SKM-1 (cell line): ENCODE data around the gene GPR137C.
A peak's percentile ranks its signal among the peaks of the same experiment; 100 is the strongest.

ENCODE experiments used
- DNase-seq: peaks from one replicate; lab custom pipeline; 2025; ENCODE audit not compliant: unreplicated experiment; lab: John Stamatoyannopoulos, UW

The GPR137C gene, protein sequence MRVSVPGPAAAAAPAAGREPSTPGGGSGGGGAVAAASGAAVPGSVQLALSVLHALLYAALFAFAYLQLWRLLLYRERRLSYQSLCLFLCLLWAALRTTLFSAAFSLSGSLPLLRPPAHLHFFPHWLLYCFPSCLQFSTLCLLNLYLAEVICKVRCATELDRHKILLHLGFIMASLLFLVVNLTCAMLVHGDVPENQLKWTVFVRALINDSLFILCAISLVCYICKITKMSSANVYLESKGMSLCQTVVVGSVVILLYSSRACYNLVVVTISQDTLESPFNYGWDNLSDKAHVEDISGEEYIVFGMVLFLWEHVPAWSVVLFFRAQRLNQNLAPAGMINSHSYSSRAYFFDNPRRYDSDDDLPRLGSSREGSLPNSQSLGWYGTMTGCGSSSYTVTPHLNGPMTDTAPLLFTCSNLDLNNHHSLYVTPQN

DNA sequence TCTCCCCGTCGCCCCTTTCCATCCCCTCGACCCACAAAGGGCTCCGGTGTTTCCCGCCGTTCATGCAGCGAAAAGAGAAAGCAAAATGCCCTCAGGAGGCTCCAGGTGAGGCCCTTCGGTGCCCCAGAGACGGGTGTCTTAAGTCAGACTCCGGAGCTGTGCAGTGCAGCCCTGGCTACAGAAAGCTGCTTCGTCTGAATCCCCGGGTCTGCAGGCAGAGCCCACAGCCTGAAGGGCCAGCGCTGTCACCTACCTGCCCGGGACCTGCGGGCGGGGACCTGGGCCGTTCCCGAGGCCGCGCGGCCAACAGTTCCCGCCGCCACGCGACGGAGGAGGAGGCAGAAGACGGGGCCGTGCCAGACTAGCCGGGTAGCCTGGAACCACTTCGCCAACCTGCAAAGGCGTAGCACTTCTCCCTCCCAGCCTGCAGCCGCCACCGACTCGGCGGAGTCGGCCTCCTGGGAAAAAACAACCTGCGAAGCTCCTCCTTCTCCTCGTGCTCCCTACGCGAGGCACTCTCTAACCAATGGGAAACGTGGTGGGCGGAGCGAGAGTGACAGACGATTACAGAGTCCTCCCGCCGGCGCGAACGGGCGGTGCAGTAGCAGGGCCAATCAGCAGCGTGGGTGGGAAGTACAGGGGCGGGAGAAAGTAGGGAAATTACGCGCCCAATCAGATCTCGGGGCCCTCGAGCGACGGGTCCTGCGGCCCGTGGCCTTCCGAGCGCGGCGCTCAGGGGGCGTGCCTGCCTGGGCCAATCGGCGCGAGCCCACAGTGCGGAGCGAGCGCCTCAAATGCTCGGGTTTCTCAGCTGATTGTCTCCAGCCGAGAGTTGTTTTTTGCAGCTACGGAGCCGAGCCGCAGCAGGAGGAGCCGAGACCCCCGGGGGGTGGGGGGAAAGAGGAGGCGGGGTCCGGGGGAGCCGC lies at the start of gene GPR137C, which contains the start of gene TXNDC16:
Gene GPR137C, plus strand, starts transcription at position 774 of the 926 bp plus-strand sequence. CDS start 312 bp downstream, outside the sequence.
Gene TXNDC16, minus strand, starts transcription at position 443 of the 926 bp plus-strand sequence. CDS start 8,948 bp downstream, outside the sequence.
- peak; percentile 78 for DNase-seq

DNA sequence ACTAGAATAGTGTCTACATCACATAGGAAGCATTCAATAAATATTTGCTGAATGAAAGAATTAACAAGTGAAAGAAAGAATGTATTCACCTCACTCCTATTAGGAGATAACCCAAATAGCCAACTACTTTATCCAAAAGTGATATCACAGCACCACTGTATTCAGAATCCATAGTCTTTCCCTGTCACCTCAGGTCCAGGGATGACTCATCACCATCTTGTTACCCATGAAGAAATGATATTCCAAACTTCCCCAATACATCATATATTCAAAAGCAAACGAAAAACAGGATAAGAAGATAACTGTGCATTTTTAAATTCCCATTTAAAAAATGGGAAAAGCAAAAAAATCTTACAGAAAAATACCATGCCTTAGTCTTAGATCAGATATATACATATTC lies 39.4 kb upstream of the GPR137C start:
- no peak for DNase-seq

DNA sequence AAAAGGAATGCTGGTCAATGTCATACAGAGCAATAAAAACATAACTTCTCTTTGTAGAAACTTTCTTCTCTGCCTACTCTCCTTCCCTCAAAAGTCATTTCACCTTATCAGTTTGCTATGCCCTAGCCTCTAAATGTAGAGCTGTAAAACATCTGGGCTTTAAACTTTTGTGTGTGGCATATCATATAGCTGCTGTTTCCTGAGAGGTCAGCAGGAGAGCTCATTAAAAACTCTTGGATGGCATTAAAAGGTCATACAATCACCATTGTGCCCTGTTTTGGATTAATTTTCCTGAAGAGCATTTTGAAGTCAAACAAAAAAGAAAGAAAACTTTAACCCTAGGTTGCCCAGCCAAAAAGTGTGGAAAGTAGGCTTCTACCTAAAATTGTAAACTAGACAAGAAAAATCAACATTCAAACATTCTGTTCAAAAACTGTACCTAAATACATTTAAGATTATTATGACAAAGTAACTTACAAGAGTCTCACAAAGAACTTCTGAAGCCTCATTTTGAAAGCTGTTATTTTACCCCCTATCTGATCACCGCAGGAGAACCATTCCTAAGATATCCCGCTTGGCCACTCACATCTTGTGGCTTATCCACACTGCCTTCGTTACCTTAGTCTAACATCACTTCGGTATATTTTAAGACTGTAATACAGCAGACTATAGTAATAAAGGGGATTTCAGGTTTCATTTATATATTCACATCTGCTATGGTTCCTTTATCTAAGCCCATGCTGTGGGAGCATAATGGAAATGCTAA lies 38.4 kb upstream of the GPR137C start:
- DNase-seq: no peak

DNA sequence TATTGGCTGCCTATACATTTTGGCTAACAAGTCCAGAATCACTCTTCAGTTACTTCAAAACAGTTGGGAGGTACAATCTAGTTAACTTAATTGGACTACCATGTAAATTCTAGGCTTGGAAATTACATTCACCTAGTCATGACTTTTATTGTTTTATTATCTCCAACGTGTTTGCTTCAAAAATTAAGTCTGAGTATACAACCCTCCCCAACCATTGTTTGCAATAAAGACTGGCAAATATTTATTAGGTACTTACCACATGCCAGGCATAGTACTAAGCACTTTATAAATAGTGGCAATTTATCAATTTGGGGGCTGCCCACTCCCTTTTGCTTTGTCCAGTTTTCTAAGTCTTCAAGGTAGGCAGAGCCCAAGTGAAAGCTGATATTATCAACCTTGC lies 30.6 kb upstream of the GPR137C start:
- no peak for DNase-seq

DNA sequence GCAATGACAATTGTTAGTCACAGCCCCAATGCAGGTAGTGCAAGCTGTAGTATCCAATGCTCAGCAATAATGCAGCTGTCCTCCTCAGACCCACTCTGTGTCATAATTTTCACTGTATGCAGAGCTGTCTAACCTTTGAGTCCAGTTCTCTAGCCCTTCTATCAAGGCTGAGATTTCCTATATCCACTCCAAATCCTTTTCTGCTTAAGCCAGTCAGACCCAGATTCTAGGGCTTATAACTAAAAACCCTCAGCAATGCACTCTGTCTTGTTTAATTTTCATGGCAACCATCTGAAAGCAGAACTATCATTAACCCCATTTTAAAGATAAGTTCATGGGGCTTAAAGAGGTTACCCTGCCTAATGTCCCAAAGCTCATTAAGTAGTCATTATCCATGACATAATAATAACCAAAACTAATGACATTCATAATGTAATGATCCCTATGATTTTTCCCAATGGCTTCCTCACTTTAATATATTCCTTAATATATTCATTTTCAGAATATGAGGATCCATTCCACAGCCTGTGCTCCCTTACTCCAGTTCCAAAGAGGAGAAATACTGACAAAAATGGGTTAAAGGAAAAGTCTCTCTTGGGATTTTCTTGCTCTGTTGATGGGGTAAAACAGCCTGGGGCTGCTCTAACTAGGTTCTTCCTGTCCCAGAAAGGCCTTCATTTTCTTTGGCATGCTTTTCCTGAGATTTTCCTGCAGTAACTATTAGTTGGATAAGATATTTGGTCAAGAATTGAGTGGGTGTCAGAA lies 29.9 kb upstream of the GPR137C start:
- no peak for DNase-seq

DNA sequence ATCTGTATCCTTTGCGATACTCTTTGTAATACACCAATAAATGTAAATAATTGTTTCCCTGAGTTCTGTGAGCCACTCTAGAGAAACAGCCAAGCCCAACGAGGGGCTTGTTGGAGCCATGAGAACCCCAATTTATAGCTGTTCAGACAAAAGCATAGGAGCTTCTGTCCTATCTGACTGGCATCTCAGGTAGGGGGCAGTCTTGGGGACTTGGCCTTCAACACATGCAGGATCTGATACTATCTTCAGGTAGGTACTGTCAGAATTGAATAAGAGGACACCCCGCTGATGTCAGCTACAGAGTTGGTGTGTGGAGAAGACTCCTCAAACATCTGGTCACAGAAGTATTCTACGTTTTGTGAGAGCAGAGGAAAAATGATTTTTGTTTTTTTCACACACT lies 25.6 kb upstream of the GPR137C start:
- DNase-seq: no peak

DNA sequence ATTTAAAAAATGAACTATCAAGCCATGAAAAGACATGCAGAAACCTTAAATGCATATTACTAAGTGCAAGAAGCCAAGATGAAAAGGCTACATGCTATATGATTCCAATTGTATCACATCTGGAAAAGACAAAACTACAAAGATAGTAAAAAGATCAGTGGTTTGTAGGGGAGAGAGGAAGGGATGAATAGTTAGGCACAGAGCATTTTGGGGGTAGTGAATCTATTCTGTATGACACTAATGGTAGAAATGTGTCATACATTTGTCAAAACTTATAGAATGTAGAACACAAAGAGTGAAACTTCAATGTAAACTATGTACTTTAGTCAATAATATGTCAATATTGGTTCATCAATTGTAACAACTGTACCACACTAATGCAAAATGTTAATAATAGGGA lies 21.2 kb upstream of the GPR137C start:
- no peak for DNase-seq

DNA sequence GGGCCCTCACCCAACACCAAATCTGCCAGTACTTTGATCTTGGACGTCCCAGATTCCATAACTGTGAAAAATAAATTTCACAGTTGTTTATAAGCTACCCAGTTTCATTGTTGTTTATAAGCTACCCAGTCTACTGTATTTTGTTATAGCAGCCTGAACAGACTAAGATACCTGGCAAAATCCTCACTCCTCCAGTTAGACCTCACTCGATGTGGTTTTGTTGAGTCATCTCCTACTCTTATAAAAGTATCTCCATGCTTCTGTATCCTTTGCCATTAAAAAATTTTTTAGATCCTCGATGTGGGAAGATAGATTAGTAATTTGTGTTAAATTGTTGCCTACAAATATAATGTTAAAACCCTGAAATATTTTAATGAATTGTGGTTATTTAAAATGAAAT lies 16.4 kb upstream of the GPR137C start:
- no peak for DNase-seq

DNA sequence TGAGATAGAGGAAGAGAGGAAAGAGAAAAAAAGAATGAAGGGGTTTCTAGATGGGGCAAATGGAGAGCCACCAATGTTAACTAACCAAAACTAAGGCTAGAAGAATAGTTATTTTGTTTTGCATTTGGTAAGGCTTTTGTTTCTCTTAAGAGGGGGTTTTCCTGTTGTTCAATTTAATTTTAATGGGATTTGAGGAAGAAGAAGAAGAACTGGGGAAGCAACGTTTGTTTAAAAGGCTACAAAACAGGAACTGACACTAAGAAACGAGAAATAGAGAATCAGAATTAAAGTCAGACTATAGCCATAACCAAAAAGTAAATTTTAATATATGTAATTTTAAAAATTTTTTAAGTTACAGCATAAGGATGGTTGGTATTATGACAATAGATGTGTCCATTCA lies 14.0 kb upstream of the GPR137C start:
- DNase-seq: no peak

DNA sequence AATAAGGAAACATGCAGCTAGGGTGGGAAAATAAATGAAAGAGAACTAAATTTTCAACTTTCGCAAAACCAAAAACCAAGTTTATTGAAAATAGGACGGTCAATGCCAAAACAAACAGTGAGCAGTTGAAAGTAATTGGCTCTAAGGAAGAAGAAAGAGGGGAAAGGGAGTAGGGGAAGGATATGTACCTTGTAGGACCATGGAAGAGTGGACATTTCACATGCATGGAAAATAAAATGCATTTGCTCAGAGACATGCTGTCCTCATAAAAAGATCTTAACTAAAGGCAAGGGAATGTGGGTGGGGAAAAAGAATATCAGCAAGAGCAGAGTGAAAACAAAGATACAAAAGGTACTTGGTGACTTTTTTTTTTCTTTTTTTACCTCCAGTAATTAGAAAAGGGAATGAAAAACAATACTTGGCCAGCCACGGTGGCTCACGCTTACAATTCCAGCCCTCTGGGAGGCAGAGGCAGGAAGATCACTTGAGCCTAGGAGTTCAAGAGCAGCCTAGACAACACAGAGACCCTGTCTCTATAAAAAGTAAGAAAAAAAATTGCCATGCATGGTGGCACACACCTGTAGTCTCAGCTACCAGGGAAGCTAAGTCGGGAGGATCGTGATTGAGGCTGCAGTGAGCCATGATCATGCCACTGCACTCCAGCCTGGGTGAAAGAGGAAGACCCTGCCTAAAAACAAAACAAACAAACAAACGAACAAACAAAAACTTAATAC lies 6.9 kb upstream of the GPR137C start:
- no peak for DNase-seq

DNA sequence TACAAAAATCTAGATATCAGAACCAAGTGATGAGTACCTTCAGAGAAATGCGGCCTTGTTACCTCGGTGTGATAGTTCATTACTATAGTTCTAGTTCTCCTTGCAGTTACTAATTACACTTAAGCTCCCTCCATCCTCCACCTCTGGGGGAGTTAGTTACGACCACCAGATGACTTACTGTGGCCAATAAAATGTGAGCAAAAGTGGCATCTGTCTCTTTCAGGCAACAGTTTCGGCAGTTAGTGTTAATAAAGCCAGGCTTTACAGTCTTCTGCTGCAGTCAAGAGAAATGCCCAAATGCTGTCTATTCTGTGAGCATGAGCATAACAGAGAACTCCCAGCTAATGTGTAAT lies 6.3 kb upstream of the GPR137C start:
- DNase-seq: no peak

DNA sequence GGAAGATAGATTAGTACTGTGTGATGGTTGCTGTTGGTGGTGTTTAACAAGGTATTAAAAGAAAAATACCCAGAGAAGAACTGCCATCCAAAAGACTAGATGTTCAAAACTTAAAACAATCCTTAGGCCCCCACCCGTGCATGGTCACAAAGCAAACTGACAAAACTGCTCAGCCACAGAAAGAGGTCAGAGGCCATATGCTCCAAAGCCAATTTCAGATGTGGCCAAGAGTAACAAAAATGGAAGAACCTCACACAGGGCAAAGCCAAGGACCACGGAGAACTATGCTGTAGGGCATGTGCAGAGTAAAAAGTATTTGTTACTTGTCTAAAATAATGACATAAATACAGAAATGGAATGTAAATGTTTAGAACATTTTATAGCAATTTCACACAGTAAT lies 5.6 kb upstream of the GPR137C start:
- DNase-seq: no peak

DNA sequence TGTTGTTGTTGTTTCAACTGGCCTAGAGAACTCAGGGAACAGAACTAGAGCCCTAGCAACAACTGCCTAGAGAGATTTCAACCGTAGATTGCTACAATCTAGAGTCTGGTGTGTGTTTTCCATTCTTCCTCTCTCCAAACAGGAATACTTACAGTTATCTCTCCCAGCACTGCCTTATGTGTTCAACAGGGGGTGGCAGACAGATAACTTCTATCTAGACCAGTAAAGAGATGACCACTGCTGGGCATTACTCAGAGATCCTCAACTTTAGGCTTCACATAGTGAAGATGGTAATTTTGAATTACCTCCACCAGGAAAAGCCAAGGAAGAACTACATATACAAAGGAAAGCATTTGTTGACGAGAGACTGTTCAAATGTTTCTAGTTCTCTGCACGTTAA lies 5.1 kb upstream of the GPR137C start:
- no peak for DNase-seq

DNA sequence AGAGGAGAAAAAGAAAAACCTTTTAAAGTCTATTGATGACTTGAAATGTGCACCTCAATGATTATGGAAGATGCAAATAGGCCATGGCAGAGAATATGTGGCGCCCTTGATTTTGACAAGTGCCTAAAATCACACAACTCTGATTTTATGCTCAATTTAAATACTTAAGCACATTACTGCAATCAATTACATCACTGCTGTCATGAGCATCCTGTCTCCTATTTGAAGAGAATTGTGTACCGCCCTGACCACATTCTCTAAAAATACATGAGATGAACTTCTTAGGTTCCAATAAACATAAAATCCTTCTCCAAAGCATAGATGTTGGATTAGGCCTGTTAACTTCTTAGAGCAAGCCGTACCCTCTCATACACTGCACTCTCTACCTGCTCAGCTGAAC lies 2.0 kb upstream of the GPR137C start:
- no peak for DNase-seq

DNA sequence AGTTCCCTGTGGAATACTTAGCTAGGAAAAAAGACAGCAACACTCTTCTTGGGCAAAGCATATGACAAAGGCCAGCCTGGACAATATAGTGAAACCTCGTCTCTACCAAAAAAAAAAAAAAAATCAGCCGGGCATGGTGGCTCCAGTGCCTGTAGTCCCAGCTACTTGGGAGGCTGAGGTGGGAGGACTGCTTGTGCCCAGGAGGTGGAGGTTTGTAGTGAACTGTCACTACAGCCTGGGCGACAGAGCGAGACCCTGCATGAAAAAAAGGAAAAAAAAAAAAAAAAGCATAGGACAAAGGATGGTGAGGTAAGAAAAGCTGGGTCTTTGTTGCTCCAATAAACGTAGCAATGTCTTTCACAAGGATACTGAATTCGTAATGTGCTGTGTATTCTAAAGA lies 1.4 kb upstream of the GPR137C start:
- no peak for DNase-seq

DNA sequence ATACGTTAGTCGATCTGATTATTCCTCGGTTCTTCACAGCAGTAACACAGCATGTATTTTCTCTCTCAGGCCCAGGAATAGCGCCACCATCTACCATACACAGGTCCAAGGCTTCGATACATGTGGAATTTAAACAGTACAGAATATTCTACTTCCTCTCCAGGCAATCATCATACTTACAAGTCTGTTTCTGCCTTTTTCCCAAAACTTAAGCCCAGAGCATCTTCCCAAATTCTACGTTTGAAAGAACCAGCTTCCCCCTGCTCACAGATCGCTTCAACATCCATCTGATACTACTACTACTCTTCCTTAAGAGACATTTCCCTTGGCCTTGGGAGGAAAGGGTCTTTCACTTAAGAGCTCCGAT lies 957 bp upstream of the GPR137C start:
- no peak for DNase-seq

DNA sequence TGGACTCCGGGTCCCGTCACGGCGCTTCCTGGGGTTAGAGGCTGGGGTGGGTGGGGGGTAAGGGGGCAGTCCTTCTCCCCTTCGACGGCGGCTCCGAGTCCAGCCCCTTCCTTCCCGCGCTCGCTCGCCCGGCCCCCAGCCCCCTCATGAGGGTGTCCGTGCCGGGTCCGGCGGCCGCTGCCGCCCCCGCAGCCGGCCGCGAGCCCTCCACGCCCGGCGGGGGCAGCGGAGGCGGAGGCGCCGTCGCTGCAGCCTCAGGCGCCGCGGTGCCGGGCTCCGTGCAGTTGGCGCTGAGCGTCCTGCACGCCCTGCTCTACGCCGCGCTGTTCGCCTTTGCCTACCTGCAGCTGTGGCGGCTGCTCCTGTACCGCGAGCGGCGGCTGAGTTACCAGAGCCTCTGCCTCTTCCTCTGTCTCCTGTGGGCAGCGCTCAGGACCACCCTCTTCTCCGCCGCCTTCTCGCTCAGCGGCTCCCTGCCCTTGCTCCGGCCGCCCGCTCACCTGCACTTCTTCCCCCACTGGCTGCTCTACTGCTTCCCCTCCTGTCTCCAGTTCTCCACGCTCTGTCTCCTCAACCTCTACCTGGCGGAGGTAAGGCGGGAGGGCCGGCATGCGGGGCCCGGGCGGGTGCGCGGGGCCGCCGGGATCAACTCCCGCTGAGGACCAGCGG lies 500 bp downstream of the GPR137C start:
- DNase-seq: no peak

DNA sequence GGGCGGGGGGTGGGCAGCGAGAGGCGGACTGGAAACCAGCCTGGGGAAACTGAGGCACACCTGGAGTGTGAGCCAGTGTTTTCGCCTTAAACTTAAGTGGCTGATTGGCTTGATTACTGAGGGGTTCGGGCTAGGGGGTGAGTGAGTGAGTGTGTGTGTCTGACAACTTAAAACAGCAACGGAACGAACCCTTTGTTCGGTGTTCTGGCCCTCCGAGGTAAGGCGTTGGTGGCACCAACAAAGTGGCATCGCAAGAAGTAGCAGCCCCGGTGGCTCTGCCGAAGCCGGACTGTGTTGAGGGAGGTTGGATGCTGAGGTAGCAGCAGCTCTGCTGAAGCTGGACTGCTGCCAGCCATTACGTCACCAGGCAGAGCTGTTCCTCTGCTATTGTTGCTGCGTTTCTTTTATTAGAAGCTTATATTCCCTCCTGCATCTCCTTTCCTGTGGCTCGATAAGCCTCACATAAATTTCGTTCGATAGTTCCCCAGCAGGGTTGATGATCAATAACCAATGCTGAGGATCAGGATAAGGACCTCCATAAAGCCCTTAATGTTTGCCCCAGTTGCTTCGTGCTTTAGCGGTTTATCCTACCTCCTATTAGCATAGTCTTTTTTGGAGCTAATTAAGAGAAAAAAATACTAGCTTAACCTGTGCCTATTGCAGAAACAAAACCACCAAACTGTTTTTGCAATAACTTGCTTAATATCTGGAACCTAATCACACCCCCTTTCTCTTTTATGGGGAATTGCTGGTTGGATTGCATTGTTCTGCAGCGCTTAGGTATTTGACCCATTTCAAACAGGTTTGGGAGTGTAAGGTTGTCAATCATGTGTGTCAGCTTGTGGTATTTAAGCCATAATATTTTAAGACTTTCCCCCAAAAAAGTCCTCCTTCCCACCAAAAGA lies 1.3 kb downstream of the GPR137C start:
- no peak for DNase-seq
